MM.1S (cell line): ENCODE measurements around the gene CACFD1.

Source experiments
- DNase-seq: peaks from one replicate; pipeline ENCODE4 v3.0.0-alpha.2; 2015
- H2AFZ ChIP-seq: fragments of 300-600 bp; sonication (generic); 2 replicates; pipeline ENCODE4 v1.6.0; 2016; ENCODE audit warnings: antibody characterized with exemption, low read length
- H3F3A ChIP-seq: fragments of 300-600 bp; sonication (generic); 2 replicates; pipeline ENCODE4 v1.6.1; 2016; ENCODE audit warnings: mild to moderate bottlenecking, antibody characterized with exemption, low read length, moderate library complexity, mixed read lengths; ENCODE audit not compliant: insufficient read depth
- H3K27ac ChIP-seq: fragments of 300-600 bp; sonication (generic); 2 replicates; pipeline ENCODE4 v1.5.1; 2016; ENCODE audit warnings: mild to moderate bottlenecking, low read length
- H3K27me3 ChIP-seq: fragments of 300-600 bp; sonication (generic); replicated peaks from 2 replicates; pipeline ENCODE4 v1.6.0; 2016; ENCODE audit warnings: low read length; ENCODE audit not compliant: insufficient read depth
- H3K36me3 ChIP-seq: fragments of 300-600 bp; sonication (generic); replicated peaks from 2 replicates; pipeline ENCODE4 v1.6.1; 2016; ENCODE audit warnings: mild to moderate bottlenecking, low read length, mixed read lengths; ENCODE audit not compliant: insufficient read depth
- H3K4me1 ChIP-seq: fragments of 300-600 bp; sonication (generic); 2 replicates; pipeline ENCODE4 v1.6.1; 2016; ENCODE audit warnings: low read length, mixed read lengths
- H3K4me2 ChIP-seq: fragments of 300-600 bp; sonication (generic); 2 replicates; pipeline ENCODE4 v1.6.0; 2016; ENCODE audit warnings: low read depth, low read length
- H3K4me3 ChIP-seq: fragments of 300-600 bp; sonication (generic); 2 replicates; pipeline ENCODE4 v1.5.1; 2016; ENCODE audit warnings: low read length, mixed read lengths
- H3K79me2 ChIP-seq: fragments of 300-600 bp; sonication (generic); 2 replicates; pipeline ENCODE4 v1.6.1; 2016; ENCODE audit warnings: mixed run types, low read length, mixed read lengths
- H3K9ac ChIP-seq: fragments of 300-600 bp; sonication (generic); 2 replicates; pipeline ENCODE4 v1.6.1; 2016; ENCODE audit warnings: low read length, mixed read lengths
- H3K9me2 ChIP-seq: fragments of 300-600 bp; sonication (generic); replicated peaks from 2 replicates; pipeline ENCODE4 v1.6.1; 2016; ENCODE audit warnings: mild to moderate bottlenecking, low read length, mixed read lengths; ENCODE audit not compliant: insufficient read depth
- H3K9me3 ChIP-seq: fragments of 300-600 bp; sonication (generic); replicated peaks from 2 replicates; pipeline ENCODE4 v1.6.1; 2016; ENCODE audit warnings: mild to moderate bottlenecking, low read length, mixed read lengths; ENCODE audit not compliant: insufficient read depth
- H4K20me1 ChIP-seq: fragments of 300-600 bp; sonication (generic); 2 replicates; pipeline ENCODE4 v1.6.1; 2016; ENCODE audit warnings: mild to moderate bottlenecking, low read length, moderate library complexity, mixed read lengths; ENCODE audit not compliant: insufficient read depth
- CTCF ChIP-seq: fragments of 300-600 bp; sonication (generic); IDR thresholded peaks from 2 replicates; pipeline ENCODE4 v1.5.1; 2016; ENCODE audit warnings: antibody characterized with exemption, low read length, mixed read lengths
- EZH2 ChIP-seq: fragments of 300-600 bp; sonication (generic); optimal IDR thresholded peaks from 2 replicates; pipeline ENCODE3; 2017; ENCODE audit warnings: low read depth, mild to moderate bottlenecking, antibody characterized with exemption, low read length, mixed read lengths
- EZH2phosphoT487 ChIP-seq: fragments of 300-600 bp; sonication (generic); IDR thresholded peaks from 2 replicates; pipeline ENCODE4 v1.6.1; 2018; ENCODE audit warnings: antibody characterized with exemption, low read length

The CACFD1 gene

DNA sequence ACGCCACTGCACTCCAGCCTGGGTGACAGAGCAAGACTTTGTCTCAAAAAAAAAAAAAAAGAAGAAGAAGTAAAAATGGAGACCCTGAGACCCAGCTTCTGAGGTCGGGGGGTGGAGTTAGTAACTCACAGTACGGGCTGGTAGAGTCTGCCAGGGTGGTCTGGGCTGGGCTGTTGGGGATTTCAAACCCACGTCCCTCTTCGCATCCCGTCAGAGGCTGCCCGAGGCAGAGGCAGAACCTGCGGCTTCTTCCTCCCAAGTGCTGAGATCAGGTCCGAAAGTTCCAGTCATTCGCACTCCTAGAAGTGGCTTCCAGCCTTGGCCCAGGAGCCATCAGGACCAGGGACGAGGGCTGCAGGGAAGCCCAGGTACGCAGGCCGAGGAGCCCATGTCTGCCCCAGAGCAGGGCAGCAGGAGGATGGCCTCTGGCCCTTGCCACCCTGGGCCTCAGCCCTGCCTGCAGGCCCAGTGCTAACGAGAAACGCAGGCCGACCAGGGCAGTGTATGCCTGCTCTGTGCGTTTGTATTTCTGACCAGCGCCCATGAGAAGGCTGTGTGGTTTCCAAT lies 29.0 kb downstream of the CACFD1 start:
- Histone ChIP-seq H3K4me3 (no peak overlapping the region), H3K9ac (no peak overlapping the region), H3K4me1 (no peaks in the 10 kb centered on the region), H4K20me1 (no peaks in the 10 kb centered on the region), H3K9me2 (no peaks in the 10 kb centered on the region), H2AFZ (no peak overlapping the region), H3K9me3 (no peaks in the 10 kb centered on the region), H3K36me3 (no peaks in the 10 kb centered on the region), H3F3A (no peaks in the 10 kb centered on the region), H3K79me2 (no peaks in the 10 kb centered on the region), H3K27me3 (peaks cover 87% of the 10 kb centered on the region), H3K27ac (no peak overlapping the region), H3K4me2 (no peak overlapping the region)
- no peak for TF ChIP-seq EZH2
- TF ChIP-seq EZH2phosphoT487: no peak
- TF ChIP-seq CTCF: no peak
- DNase-seq: no peak

DNA sequence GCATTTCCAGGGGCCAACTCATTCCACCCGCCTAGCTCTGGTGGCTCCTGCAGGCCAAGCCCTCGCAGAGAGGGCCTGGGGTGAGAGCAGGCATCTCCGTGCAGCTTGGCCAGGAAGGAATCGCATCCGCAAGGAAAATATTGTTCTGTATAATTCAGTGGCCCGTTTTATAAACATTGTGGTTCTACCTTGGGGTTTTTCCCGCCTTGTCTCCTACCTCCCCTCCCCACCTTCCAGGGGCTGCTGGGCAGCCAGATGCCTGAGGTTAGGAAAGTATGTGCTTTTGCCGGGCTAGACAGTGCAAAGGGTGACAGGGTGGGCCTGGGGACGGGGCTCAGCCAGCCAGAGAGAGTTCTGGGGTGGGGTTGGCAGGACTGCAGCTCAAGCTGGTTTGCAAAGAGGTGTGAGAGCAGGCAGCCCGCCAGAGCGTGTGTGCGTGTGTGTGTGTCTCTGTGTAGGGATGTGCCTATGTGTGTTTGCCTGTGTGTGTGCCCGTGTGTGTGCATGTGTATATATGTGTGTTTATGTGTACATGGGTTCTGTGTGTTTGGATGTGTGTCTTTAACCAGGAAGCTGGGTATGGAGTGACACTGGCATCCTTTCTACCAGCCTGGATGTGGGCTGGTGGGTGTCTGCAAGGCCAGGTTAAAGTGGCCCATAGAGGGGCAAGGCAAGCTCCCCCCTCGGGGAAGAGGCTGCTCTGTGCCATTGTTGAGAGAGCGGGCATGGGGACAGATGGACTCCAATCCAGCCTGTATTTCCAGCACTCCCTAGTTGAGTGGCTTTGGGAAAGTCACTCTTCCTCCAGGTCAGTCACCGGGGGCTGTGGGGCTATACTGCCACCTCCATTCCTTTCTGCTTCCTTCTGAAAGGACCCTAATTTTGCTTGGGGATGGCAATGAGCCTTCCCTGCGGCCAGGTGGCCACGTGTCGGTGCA lies 29.7 kb downstream of the CACFD1 start:
- Histone ChIP-seq H3K27me3 (peaks cover 89% of the 10 kb centered on the region), H3K27ac (no peak overlapping the region), H3K4me1 (no peaks in the 10 kb centered on the region), H3K9me2 (no peaks in the 10 kb centered on the region), H2AFZ (no peak overlapping the region), H3K9ac (no peak overlapping the region), H3K36me3 (no peaks in the 10 kb centered on the region), H3K79me2 (no peaks in the 10 kb centered on the region), H3K4me2 (no peak overlapping the region), H4K20me1 (no peaks in the 10 kb centered on the region), H3K4me3 (no peak overlapping the region), H3F3A (no peaks in the 10 kb centered on the region), H3K9me3 (no peaks in the 10 kb centered on the region)
- DNase-seq: no peak
- no peak for TF ChIP-seq EZH2
- TF ChIP-seq EZH2phosphoT487: no peak
- TF ChIP-seq CTCF: no peak

DNA sequence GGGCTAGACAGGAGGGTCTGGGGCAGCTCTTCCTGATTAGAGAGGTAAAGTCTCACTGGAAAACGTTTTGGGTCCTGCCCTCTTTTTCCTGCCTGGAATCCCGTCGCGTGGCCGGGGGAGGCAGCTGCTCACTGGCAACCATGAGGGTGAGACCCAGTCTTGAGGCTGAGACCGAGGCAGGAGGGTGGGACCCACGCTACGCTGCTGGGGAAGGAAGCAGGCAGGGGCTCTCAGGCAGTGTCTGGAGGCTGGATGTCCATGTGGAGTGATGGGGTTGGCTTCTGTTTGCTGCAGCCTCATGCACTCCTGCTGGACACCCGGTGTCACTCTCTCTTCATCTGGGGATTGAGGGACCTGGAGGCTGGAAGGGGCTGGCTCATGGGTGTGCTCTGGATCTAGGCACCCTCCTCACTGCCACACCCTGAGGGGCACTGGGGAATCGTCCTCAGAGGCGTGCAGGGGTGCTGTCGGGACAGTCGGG lies 30.5 kb downstream of the CACFD1 start:
- Histone ChIP-seq H3K4me1 (no peaks in the 10 kb centered on the region), H3K9ac (no peak overlapping the region), H2AFZ (no peak overlapping the region), H3K36me3 (no peaks in the 10 kb centered on the region), H3K9me2 (no peaks in the 10 kb centered on the region), H3K79me2 (no peaks in the 10 kb centered on the region), H3K27me3 (peaks cover 89% of the 10 kb centered on the region), H3K27ac (no peak overlapping the region), H3K9me3 (no peaks in the 10 kb centered on the region), H4K20me1 (no peaks in the 10 kb centered on the region), H3K4me3 (no peak overlapping the region), H3F3A (no peaks in the 10 kb centered on the region), H3K4me2 (no peak overlapping the region)
- TF ChIP-seq EZH2phosphoT487: no peak
- TF ChIP-seq EZH2: no peak
- TF ChIP-seq CTCF: no peak
- no peak for DNase-seq
